WTC11 (cell line): ENCODE results near the gene HS3ST3A1. TPM values are rescaled to one million over a fixed set of nuclear protein-coding genes. Genes with fewer than 3 reads are reported as not detected.
"Not testable (repeated sequence)": the region's sequence is repeated elsewhere in the genome, so short reads cannot be mapped to it uniquely, and the experiment has no call there.

Source experiments
- ATAC-seq: fragments of 200-7000 bp; cut with Tn5 transposase; 2 replicates; pipeline ENCODE4 v1.10.0; 2021; ENCODE audit warnings: mild to moderate bottlenecking, moderate library complexity
- CTCF ChIA-PET: fragments of 300-600 bp; sonication (Branson Sonifier 250); formaldehyde crosslinking; loops from one replicate; lab custom pipeline; 2021; ENCODE audit warnings: antibody characterized with exemption; lab: Charles Lee
- POLR2A ChIA-PET: fragments of 350-600 bp; sonication (Branson Sonifier 250); formaldehyde crosslinking; loops from one replicate; lab custom pipeline; 2021; ENCODE audit warnings: antibody characterized with exemption; lab: Charles Lee
- DNase-seq: peaks from one replicate; pipeline ENCODE4 v3.0.0; 2021; ENCODE audit warnings: low spot score
- H3K27ac Mint-ChIP-seq: 2 replicates; pipeline ENCODE4 v1.8.0; 2021; ENCODE audit warnings: mixed read lengths
- H3K27me3 Mint-ChIP-seq: 2 replicates; pipeline ENCODE4 v1.8.0; 2021; ENCODE audit warnings: low read depth, mild to moderate bottlenecking, moderate library complexity, mixed read lengths
- H3K36me3 Mint-ChIP-seq: 2 replicates; pipeline ENCODE4 v1.8.0; 2021; ENCODE audit warnings: mixed read lengths
- H3K4me1 Mint-ChIP-seq: 2 replicates; pipeline ENCODE4 v1.8.0; 2022; ENCODE audit warnings: mixed read lengths
- H3K4me3 Mint-ChIP-seq: 2 replicates; pipeline ENCODE4 v1.8.0; 2021; ENCODE audit warnings: mild to moderate bottlenecking, moderate library complexity, mixed read lengths
- H3K9me3 Mint-ChIP-seq: 2 replicates; pipeline ENCODE4 v1.8.0; 2021; ENCODE audit warnings: mixed read lengths
- ATF6 ChIP-seq: sonication (generic); formaldehyde crosslinking; IDR thresholded peaks from 2 replicates; pipeline ENCODE4 v1.8.1; 2023; ENCODE audit warnings: mild to moderate bottlenecking, missing genetic modification reagents
- CREB1 ChIP-seq: sonication (generic); formaldehyde crosslinking; IDR thresholded peaks from 2 replicates; pipeline ENCODE4 v1.8.0; 2023; ENCODE audit warnings: mild to moderate bottlenecking, missing genetic modification reagents
- CTCF ChIP-seq: fragments of 200-600 bp; IDR thresholded peaks from 2 replicates; pipeline ENCODE4 v1.8.0; 2022; ENCODE audit warnings: antibody characterized with exemption
- EMX1 ChIP-seq: fragments of 250-450 bp; sonication (Bioruptor Pico); IDR thresholded peaks from 2 replicates; pipeline ENCODE4 v1.8.0; 2021; ENCODE audit warnings: mild to moderate bottlenecking
- ERG ChIP-seq: fragments of 250-450 bp; sonication (Bioruptor Pico); IDR thresholded peaks from 2 replicates; pipeline ENCODE4 v1.8.0; 2021; ENCODE audit warnings: mild to moderate bottlenecking
- ETV6 ChIP-seq: sonication (generic); formaldehyde crosslinking; IDR thresholded peaks from 2 replicates; pipeline ENCODE4 v1.8.1; 2022; ENCODE audit warnings: mild to moderate bottlenecking, missing genetic modification reagents
- FOXJ3 ChIP-seq: sonication (generic); formaldehyde crosslinking; IDR thresholded peaks from 2 replicates; pipeline ENCODE4 v1.9.0; 2021; ENCODE audit warnings: missing genetic modification reagents, mild to moderate bottlenecking, borderline replicate concordance
- FOXK1 ChIP-seq: sonication (generic); formaldehyde crosslinking; IDR thresholded peaks from 2 replicates; pipeline ENCODE4 v1.8.0; 2022; ENCODE audit warnings: mild to moderate bottlenecking, moderate library complexity, missing genetic modification reagents
- HMGXB4 ChIP-seq: sonication (generic); formaldehyde crosslinking; IDR thresholded peaks from 2 replicates; pipeline ENCODE4 v1.8.1; 2023; ENCODE audit warnings: mild to moderate bottlenecking, moderate library complexity, missing genetic modification reagents
- IRF1 ChIP-seq: sonication (generic); formaldehyde crosslinking; IDR thresholded peaks from 2 replicates; pipeline ENCODE4 v1.8.0; 2023; ENCODE audit warnings: missing genetic modification reagents
- IRF2 ChIP-seq: sonication (generic); formaldehyde crosslinking; IDR thresholded peaks from 2 replicates; pipeline ENCODE4 v1.8.0; 2022; ENCODE audit warnings: low read depth, missing genetic modification reagents, borderline replicate concordance
- KAT7 ChIP-seq: sonication (generic); formaldehyde crosslinking; IDR thresholded peaks from 2 replicates; pipeline ENCODE4 v1.8.1; 2023; ENCODE audit warnings: missing genetic modification reagents, mild to moderate bottlenecking, borderline replicate concordance
- MAX ChIP-seq: sonication (generic); formaldehyde crosslinking; IDR thresholded peaks from 2 replicates; pipeline ENCODE4 v1.8.0; 2022; ENCODE audit warnings: mild to moderate bottlenecking, missing genetic modification reagents
- MYBL2 ChIP-seq: sonication (generic); formaldehyde crosslinking; IDR thresholded peaks from 2 replicates; pipeline ENCODE4 v1.8.1; 2023; ENCODE audit warnings: mild to moderate bottlenecking, moderate library complexity, missing genetic modification reagents
- NR3C1 ChIP-seq: sonication (generic); formaldehyde crosslinking; conservative IDR thresholded peaks from 2 replicates; pipeline ENCODE4 v1.8.1; 2023; ENCODE audit warnings: low read depth, mild to moderate bottlenecking, missing genetic modification reagents
- TP53 ChIP-seq: sonication (generic); formaldehyde crosslinking; IDR thresholded peaks from 2 replicates; pipeline ENCODE4 v1.8.1; 2023; ENCODE audit warnings: mild to moderate bottlenecking, missing genetic modification reagents
- ZBTB43 ChIP-seq: sonication (generic); formaldehyde crosslinking; IDR thresholded peaks from 2 replicates; pipeline ENCODE4 v1.8.1; 2023; ENCODE audit warnings: mild to moderate bottlenecking, missing genetic modification reagents
- ZNF219 ChIP-seq: sonication (generic); formaldehyde crosslinking; IDR thresholded peaks from 2 replicates; pipeline ENCODE4 v1.8.0; 2023; ENCODE audit warnings: missing genetic modification reagents, mild to moderate bottlenecking, borderline replicate concordance
- ZNF423 ChIP-seq: fragments of 250-450 bp; sonication (Bioruptor Pico); IDR thresholded peaks from 2 replicates; pipeline ENCODE4 v2.1.2; 2022; ENCODE audit warnings: mild to moderate bottlenecking, moderate library complexity
- total RNA-seq: library from RNA; stranded (reverse); gene quantifications from 3 replicates; pipeline ENCODE4 v1.2.3, GENCODE V29; 2021
- TF ChIP-seq, protein P1 (sequence below): fragments of 250-450 bp; sonication (Bioruptor Pico); IDR thresholded peaks from 2 replicates; pipeline ENCODE4 v1.9.0; 2021; ENCODE audit warnings: mild to moderate bottlenecking
- TF ChIP-seq, protein P2 (sequence below): sonication (generic); formaldehyde crosslinking; conservative IDR thresholded peaks from 2 replicates; pipeline ENCODE4 v1.8.1; 2023; ENCODE audit warnings: mild to moderate bottlenecking, low read depth, missing genetic modification reagents, moderate library complexity

Gene HS3ST3A1
- total RNA-seq, 1 experiment from 2014 or later = 9.7 TPM

GRCh38 chr17:13554231-13554630, 47.5 kb downstream of the HS3ST3A1 start (continued):
- TF ChIP-seq MAX (CRISPR knock-in tag) (no peak), CTCF (no peak)

DNA sequence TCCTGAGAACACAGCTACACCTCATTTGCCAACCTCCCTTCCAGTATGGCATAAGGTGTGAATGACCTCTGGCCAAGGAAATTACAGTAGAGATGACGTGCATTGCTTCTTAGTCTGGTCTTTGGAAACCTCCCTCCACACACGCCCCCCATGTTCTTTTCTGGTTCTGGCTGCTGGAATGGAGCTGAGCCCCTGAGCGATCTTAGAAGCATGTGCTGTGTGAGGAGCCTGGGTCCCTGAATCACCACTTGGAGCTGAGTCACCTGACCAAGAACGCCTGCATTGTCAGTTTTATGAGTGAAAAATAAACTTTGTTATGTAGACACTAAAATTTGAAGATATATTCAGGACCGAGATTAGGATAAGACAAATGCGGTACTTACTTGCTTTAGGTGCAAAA, 51.4 kb downstream of the HS3ST3A1 start:
- TF ChIP-seq, protein P1, sequence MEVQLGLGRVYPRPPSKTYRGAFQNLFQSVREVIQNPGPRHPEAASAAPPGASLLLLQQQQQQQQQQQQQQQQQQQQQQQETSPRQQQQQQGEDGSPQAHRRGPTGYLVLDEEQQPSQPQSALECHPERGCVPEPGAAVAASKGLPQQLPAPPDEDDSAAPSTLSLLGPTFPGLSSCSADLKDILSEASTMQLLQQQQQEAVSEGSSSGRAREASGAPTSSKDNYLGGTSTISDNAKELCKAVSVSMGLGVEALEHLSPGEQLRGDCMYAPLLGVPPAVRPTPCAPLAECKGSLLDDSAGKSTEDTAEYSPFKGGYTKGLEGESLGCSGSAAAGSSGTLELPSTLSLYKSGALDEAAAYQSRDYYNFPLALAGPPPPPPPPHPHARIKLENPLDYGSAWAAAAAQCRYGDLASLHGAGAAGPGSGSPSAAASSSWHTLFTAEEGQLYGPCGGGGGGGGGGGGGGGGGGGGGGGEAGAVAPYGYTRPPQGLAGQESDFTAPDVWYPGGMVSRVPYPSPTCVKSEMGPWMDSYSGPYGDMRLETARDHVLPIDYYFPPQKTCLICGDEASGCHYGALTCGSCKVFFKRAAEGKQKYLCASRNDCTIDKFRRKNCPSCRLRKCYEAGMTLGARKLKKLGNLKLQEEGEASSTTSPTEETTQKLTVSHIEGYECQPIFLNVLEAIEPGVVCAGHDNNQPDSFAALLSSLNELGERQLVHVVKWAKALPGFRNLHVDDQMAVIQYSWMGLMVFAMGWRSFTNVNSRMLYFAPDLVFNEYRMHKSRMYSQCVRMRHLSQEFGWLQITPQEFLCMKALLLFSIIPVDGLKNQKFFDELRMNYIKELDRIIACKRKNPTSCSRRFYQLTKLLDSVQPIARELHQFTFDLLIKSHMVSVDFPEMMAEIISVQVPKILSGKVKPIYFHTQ = no peak
- TF ChIP-seq ZNF423 (CRISPR knock-in tag) = no peak
- TF ChIP-seq CREB1 = no peak
- no peak for TF ChIP-seq IRF1
- no peak for TF ChIP-seq FOXK1 (CRISPR knock-in tag)
- TF ChIP-seq MYBL2 (CRISPR knock-in tag) = no peak
- no peak for TF ChIP-seq ERG (CRISPR knock-in tag)
- TF ChIP-seq, protein P2, sequence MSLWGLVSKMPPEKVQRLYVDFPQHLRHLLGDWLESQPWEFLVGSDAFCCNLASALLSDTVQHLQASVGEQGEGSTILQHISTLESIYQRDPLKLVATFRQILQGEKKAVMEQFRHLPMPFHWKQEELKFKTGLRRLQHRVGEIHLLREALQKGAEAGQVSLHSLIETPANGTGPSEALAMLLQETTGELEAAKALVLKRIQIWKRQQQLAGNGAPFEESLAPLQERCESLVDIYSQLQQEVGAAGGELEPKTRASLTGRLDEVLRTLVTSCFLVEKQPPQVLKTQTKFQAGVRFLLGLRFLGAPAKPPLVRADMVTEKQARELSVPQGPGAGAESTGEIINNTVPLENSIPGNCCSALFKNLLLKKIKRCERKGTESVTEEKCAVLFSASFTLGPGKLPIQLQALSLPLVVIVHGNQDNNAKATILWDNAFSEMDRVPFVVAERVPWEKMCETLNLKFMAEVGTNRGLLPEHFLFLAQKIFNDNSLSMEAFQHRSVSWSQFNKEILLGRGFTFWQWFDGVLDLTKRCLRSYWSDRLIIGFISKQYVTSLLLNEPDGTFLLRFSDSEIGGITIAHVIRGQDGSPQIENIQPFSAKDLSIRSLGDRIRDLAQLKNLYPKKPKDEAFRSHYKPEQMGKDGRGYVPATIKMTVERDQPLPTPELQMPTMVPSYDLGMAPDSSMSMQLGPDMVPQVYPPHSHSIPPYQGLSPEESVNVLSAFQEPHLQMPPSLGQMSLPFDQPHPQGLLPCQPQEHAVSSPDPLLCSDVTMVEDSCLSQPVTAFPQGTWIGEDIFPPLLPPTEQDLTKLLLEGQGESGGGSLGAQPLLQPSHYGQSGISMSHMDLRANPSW (CRISPR knock-in tag) = no peak
- TF ChIP-seq ETV6 = no peak
- no peak for TF ChIP-seq IRF2 (CRISPR knock-in tag)
- no peak for TF ChIP-seq EMX1
- TF ChIP-seq KAT7 = no peak
- no peak for TF ChIP-seq ATF6 (CRISPR knock-in tag)
- TF ChIP-seq ZBTB43 (CRISPR knock-in tag) = no peak
- no peak for TF ChIP-seq NR3C1 (CRISPR knock-in tag)
- no peak for TF ChIP-seq TP53 (CRISPR knock-in tag)
- TF ChIP-seq HMGXB4 (CRISPR knock-in tag) = no peak
- no peak for TF ChIP-seq FOXJ3
- TF ChIP-seq ZNF219 (CRISPR knock-in tag) = no peak
- TF ChIP-seq, all 79 proteins: peak for 0
- Mint-ChIP-seq H3K36me3 (peaks cover 29% of the 10 kb centered on the region), H3K9me3 (peaks cover 32% of the 10 kb centered on the region), H3K4me1 (peaks cover 20% of the 10 kb centered on the region), H3K4me3 (no peak overlapping the region), H3K27me3 (no peaks in the 10 kb centered on the region), H3K27ac (no peak overlapping the region)
- DNase-seq (no peak), ATAC-seq (no peak)
- ChIA-PET POLR2A (no interaction called here), CTCF (no interaction called here)

DNA sequence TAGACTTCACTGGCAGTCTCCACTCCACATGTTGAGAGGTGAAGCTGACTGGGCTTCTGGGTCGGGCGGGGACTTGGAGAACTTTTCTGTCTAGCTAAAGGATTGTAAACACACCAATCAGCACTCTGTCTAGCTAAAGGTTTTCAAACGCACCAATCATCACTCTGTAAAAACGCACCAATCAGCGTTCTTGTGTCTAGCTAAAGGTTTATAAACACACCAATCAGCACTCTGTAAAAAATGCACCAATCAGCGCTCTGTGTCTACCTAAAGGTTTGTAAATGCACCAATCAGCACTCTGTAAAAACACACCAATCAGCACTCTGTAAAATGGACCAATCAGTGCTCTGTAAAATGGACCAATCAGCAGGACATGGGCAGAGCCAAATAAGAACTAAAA, 53.2 kb downstream of the HS3ST3A1 start:
- H3K27me3 Mint-ChIP-seq, DNase-seq, CTCF ChIA-PET, H3K27ac Mint-ChIP-seq, ATAC-seq, POLR2A ChIA-PET, H3K4me3 Mint-ChIP-seq: not testable (repeated sequence)
- Mint-ChIP-seq H3K4me1 (peaks cover 13% of the 10 kb centered on the region), H3K36me3 (peaks cover 29% of the 10 kb centered on the region), H3K9me3 (peaks cover 32% of the 10 kb centered on the region)
